Ishikawa (cell line): Measurements from ENCODE around the gene UQCC2.

ENCODE experiments used
- CEBPB ChIP-seq: IDR thresholded peaks from 2 replicates; pipeline ENCODE4 v1.6.1; 2012
- CREB1 ChIP-seq: IDR thresholded peaks from 2 replicates; pipeline ENCODE4 v1.6.1; 2012; ENCODE audit warnings: low read depth
- EGR1 ChIP-seq: IDR thresholded peaks from 2 replicates; pipeline ENCODE4 v1.6.1; 2012
- EP300 ChIP-seq: IDR thresholded peaks from 2 replicates; pipeline ENCODE4 v1.6.1; 2012; ENCODE audit warnings: borderline replicate concordance
- NFIC ChIP-seq: IDR thresholded peaks from 2 replicates; pipeline ENCODE4 v1.6.1; 2012
- RAD21 ChIP-seq: IDR thresholded peaks from 2 replicates; pipeline ENCODE4 v1.6.1; 2012; ENCODE audit warnings: low read depth
- TAF1 ChIP-seq: IDR thresholded peaks from 2 replicates; pipeline ENCODE4 v1.6.1; 2012; ENCODE audit warnings: low read depth, mild to moderate bottlenecking
- TCF12 ChIP-seq: IDR thresholded peaks from 2 replicates; pipeline ENCODE4 v1.6.1; 2012; ENCODE audit warnings: low read depth
- TEAD4 ChIP-seq: IDR thresholded peaks from 2 replicates; pipeline ENCODE4 v1.6.1; 2012
- YY1 ChIP-seq: IDR thresholded peaks from 2 replicates; pipeline ENCODE4 v1.6.1; 2012; ENCODE audit warnings: low read depth
- ZBTB7A ChIP-seq: IDR thresholded peaks from 2 replicates; pipeline ENCODE4 v1.6.1; 2012; ENCODE audit warnings: low read depth
- TF ChIP-seq, protein P1 (sequence below): IDR thresholded peaks from 2 replicates; pipeline ENCODE4 v1.6.1; 2012
- TF ChIP-seq, protein P2 (sequence below): IDR thresholded peaks from 2 replicates; pipeline ENCODE4 v1.6.1; 2012
- TF ChIP-seq, protein P3 (sequence below): IDR thresholded peaks from 2 replicates; pipeline ENCODE4 v1.6.1; 2012; ENCODE audit warnings: low read depth, mild to moderate bottlenecking

Gene UQCC2

DNA sequence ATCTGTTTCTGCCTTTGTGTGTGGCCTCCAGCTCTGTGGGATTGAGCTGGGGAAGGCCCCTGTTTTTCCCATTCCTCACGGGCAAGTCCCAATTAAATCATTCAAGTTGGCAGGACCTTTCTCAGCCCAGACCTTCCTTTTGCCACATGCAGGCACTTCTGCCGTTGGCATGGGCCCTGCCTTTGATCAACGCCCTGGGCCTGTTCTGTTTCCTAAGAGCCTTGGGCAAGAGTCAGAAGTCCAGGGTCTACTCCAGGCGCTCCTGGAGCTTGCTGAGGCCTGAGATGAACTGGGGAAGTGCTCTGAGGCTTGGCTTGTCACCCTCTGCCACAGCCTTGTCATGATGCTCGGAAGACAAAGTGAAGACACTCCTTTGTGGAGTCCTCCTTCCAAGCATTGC, 28.1 kb upstream of the UQCC2 start:
- TF ChIP-seq TEAD4 (no peak), ZBTB7A (no peak), EGR1 (no peak), YY1 (no peak), TAF1 (no peak), TCF12 (no peak), CREB1 (no peak), CEBPB (no peak)
- TF ChIP-seq, protein P1, sequence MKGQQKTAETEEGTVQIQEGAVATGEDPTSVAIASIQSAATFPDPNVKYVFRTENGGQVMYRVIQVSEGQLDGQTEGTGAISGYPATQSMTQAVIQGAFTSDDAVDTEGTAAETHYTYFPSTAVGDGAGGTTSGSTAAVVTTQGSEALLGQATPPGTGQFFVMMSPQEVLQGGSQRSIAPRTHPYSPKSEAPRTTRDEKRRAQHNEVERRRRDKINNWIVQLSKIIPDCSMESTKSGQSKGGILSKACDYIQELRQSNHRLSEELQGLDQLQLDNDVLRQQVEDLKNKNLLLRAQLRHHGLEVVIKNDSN: no peak
- TF ChIP-seq, protein P2, sequence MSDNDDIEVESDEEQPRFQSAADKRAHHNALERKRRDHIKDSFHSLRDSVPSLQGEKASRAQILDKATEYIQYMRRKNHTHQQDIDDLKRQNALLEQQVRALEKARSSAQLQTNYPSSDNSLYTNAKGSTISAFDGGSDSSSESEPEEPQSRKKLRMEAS: no peak
- TF ChIP-seq, protein P3, sequence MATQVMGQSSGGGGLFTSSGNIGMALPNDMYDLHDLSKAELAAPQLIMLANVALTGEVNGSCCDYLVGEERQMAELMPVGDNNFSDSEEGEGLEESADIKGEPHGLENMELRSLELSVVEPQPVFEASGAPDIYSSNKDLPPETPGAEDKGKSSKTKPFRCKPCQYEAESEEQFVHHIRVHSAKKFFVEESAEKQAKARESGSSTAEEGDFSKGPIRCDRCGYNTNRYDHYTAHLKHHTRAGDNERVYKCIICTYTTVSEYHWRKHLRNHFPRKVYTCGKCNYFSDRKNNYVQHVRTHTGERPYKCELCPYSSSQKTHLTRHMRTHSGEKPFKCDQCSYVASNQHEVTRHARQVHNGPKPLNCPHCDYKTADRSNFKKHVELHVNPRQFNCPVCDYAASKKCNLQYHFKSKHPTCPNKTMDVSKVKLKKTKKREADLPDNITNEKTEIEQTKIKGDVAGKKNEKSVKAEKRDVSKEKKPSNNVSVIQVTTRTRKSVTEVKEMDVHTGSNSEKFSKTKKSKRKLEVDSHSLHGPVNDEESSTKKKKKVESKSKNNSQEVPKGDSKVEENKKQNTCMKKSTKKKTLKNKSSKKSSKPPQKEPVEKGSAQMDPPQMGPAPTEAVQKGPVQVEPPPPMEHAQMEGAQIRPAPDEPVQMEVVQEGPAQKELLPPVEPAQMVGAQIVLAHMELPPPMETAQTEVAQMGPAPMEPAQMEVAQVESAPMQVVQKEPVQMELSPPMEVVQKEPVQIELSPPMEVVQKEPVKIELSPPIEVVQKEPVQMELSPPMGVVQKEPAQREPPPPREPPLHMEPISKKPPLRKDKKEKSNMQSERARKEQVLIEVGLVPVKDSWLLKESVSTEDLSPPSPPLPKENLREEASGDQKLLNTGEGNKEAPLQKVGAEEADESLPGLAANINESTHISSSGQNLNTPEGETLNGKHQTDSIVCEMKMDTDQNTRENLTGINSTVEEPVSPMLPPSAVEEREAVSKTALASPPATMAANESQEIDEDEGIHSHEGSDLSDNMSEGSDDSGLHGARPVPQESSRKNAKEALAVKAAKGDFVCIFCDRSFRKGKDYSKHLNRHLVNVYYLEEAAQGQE: no peak

DNA sequence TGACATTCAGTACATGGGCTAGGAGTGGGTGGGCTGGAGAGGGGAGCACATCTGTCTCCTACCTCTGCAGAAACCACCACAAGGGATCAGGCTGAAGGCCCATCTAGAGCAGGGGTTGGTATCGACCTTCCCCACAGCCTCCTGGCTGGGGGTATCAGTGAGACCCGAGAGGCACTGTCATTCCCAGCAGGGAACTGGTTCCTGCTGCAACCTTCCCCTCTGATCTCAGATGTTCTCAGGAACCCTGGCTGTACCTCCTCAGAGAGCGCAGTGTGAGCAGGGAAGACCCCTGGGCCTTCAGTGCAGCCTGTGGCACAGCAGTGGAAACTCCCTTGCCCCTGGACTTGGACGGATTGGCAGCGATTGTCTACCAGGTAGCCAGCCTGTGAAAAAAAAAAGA, 27.4 kb upstream of the UQCC2 start:
- TF ChIP-seq CEBPB (no peak), CREB1 (no peak), TEAD4 (no peak), YY1 (no peak), EGR1 (no peak), TCF12 (no peak), ZBTB7A (no peak), TAF1 (no peak), RAD21 (no peak), EP300 (no peak)
- TF ChIP-seq, protein P3: no peak
- TF ChIP-seq, protein P1: no peak
- TF ChIP-seq, protein P2: no peak

DNA sequence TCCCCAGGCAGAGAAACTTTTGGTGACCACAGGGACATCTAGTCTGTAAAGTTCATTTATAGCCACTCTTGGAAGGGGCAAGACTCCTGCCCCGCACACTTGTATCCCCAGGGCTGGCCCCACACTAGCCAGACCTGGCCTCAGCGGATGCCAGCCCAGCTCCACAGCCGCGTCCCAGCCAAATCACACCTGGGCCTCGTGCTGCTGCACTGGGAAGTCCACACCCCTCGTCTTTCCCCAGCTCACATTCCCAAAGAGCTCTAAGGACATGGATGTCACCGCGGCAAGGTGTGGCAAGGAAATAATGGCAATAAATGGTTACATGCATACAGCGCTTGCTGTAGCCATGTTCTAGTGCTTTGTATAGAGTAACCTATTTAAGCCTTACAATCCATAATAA, 26.7 kb upstream of the UQCC2 start:
- TF ChIP-seq TCF12: no peak

DNA sequence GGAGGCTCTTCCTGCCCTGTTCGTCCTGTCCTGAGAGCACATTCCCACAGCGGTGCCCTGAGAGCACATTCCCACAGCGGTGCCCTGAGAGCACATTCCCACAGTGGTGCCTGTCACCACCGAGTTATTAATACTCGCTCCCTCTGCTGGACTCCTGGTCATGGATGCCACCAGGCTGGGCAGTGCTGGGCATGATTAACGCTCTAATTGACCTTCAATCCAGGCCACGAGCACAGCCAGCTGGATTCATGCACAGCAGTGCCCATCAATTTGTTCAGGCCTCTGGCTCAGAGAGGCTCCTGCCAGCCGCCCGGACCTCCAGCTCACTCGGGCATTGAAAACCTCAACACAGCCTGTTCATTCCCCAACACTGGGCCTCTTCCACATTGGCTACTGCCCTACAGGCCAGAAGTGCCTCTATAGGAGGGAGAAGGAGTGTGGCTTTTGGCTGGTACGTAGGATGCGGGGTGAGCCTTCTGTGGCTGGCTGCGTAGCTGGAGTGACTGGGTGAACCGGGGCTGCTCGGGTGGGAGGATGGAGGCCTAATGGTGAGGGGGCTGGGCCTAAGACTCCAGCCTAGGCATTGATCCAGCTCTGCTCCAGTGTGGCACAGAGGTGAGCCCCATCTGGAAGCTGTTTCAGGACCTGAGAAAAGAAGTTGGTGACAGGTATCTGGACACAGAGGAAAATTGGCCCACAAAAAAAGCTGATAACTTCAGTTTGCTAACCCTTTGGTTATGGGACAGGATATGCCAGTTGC, 25.9 kb upstream of the UQCC2 start:
- TF ChIP-seq TEAD4 (no peak), ZBTB7A (no peak), EGR1 (no peak), RAD21 (no peak), CEBPB (no peak), EP300 (no peak), TCF12 (no peak), TAF1 (no peak)
- TF ChIP-seq, protein P3: no peak

- TF ChIP-seq, protein P3: no peak
- TF ChIP-seq NFIC: no peak
- no peak for TF ChIP-seq TAF1
Observed at GRCh38 chr6:33735216-33735615, 23.7 kb upstream of the UQCC2 start.
